Activated CD8-positive, alpha-beta memory T cell treated with anti-CD3 and anti-CD28 coated beads for 4 hours (primary cell): ENCODE measurements around the gene CCDC93.
"Not testable (repeated sequence)": the region's sequence is repeated elsewhere in the genome, so short reads cannot be mapped to it uniquely, and the experiment has no call there.

Source experiments
- DNase-seq, 2 donors: peaks; one replicate each; pipeline ENCODE4 v3.0.0-alpha.2; 2020; ENCODE audit warnings: low read depth in 2 of 2

Gene CCDC93

GRCh38 chr2:118046634-118047210, 32.9 kb upstream of the CCDC93 start:
- no peak for DNase-seq

GRCh38 chr2:118045286-118045685, 31.4 kb upstream of the CCDC93 start:
- DNase-seq = no peak

GRCh38 chr2:118044854-118045253, 31.0 kb upstream of the CCDC93 start:
- DNase-seq = no peak

- DNase-seq = no peak
These were observed 30.3 kb upstream of the CCDC93 start for GRCh38 chr2:118044103-118044716.

- no peak for DNase-seq
These were observed 27.0 kb upstream of the CCDC93 start for GRCh38 chr2:118040891-118041290.

- DNase-seq = no peak
These were observed 18.5 kb upstream of the CCDC93 start for GRCh38 chr2:118032169-118033013.

GRCh38 chr2:118031566-118031965, 17.7 kb upstream of the CCDC93 start:
- DNase-seq = no peak

- DNase-seq = no peak
These were observed 15.2 kb upstream of the CCDC93 start for GRCh38 chr2:118029025-118029424.

- no peak for DNase-seq
These were observed 7.5 kb upstream of the CCDC93 start for GRCh38 chr2:118021356-118021755.

- DNase-seq = no peak
These were observed 6.0 kb upstream of the CCDC93 start for GRCh38 chr2:118019821-118020220.

GRCh38 chr2:118016911-118017310, 3.0 kb upstream of the CCDC93 start:
- DNase-seq = no peak

- not testable (repeated sequence) for DNase-seq
These were observed 1.9 kb upstream of the CCDC93 start for GRCh38 chr2:118015761-118016160.

- DNase-seq = no peak
These were observed 588 bp upstream of the CCDC93 start for GRCh38 chr2:118014492-118014824.

- peak in 1 of 2 donors; percentile 9 for DNase-seq
These were observed 598 bp downstream of the CCDC93 start for GRCh38 chr2:118013221-118013723.

GRCh38 chr2:118012778-118013177, 1.1 kb downstream of the CCDC93 start:
- no peak for DNase-seq

- no peak for DNase-seq
These were observed 3.4 kb downstream of the CCDC93 start for GRCh38 chr2:118010473-118010872.

GRCh38 chr2:118006861-118007260, 7.0 kb downstream of the CCDC93 start:
- no peak for DNase-seq

- no peak for DNase-seq
These were observed 7.5 kb downstream of the CCDC93 start for GRCh38 chr2:118006326-118006725.

GRCh38 chr2:118003396-118003824, 10.5 kb downstream of the CCDC93 start:
- peak; percentile 5 to 25 for DNase-seq

- no peak for DNase-seq
These were observed 13.8 kb downstream of the CCDC93 start for GRCh38 chr2:118000041-118000440.

GRCh38 chr2:117997872-117998454, 15.9 kb downstream of the CCDC93 start:
- DNase-seq = no peak

GRCh38 chr2:117996525-117996924, 17.3 kb downstream of the CCDC93 start:
- no peak for DNase-seq
